ENCODE measurements around the gene TRAPPC5. TPM values are rescaled to one million over a fixed set of nuclear protein-coding genes. Genes with fewer than 3 reads are reported as not detected.

The TRAPPC5 gene
- polyA plus RNA-seq, 1 experiment = 42.1 TPM

GRCh38 chr19:7706188-7706954 is 25.7 kb downstream of the TRAPPC5 start:
- H3K9me3 ChIP-seq (ENCODE audit: control insufficient read depth, insufficient read depth, low read length) = no peaks in the 10 kb centered on the region
- ChIA-PET POLR2A (no interaction called here), CTCF (no interaction called here)
- no peak for TF ChIP-seq CTCF (IDR thresholded peaks at IDR 0.05; ENCODE audit: low read depth, low read length)
- H3K4me3 ChIP-seq (ENCODE audit: low read depth, low read length) = no peak overlapping the region
- H3K27me3 ChIP-seq (ENCODE audit: control insufficient read depth, insufficient read depth, low read length) = peaks cover 7% of the 10 kb centered on the region
- H3K27ac ChIP-seq (ENCODE audit: low read depth, low read length) = no peak overlapping the region
- DNase-seq (ENCODE audit: low read depth, low spot score) = no peak

- no peaks in the 10 kb centered on the region for H3K9me3 ChIP-seq (ENCODE audit: control insufficient read depth, insufficient read depth, low read length)
- CTCF ChIA-PET = no interaction called here
- no peak overlapping the region for H3K27ac ChIP-seq (ENCODE audit: low read depth, low read length)
- DNase-seq (ENCODE audit: low read depth, low spot score) = no peak
- POLR2A ChIA-PET = no interaction called here
- TF ChIP-seq CTCF (IDR thresholded peaks at IDR 0.05; ENCODE audit: low read depth, low read length) = no peak
- H3K27me3 ChIP-seq (ENCODE audit: control insufficient read depth, insufficient read depth, low read length) = peaks cover 7% of the 10 kb centered on the region
- no peak overlapping the region for H3K4me3 ChIP-seq (ENCODE audit: low read depth, low read length)
These were observed 26.4 kb downstream of the TRAPPC5 start for GRCh38 chr19:7706955-7707456.

GRCh38 chr19:7709932-7710460 is 29.4 kb downstream of the TRAPPC5 start:
- no peaks in the 10 kb centered on the region for H3K9me3 ChIP-seq (ENCODE audit: control insufficient read depth, insufficient read depth, low read length)
- POLR2A ChIA-PET = no interaction called here
- DNase-seq (ENCODE audit: low read depth, low spot score) = no peak
- CTCF ChIA-PET = no interaction called here
- no peak for TF ChIP-seq CTCF (IDR thresholded peaks at IDR 0.05; ENCODE audit: low read depth, low read length)
- H3K4me3 ChIP-seq (ENCODE audit: low read depth, low read length) = no peak overlapping the region
- H3K27ac ChIP-seq (ENCODE audit: low read depth, low read length) = no peak overlapping the region
- peaks cover 7% of the 10 kb centered on the region for H3K27me3 ChIP-seq (ENCODE audit: control insufficient read depth, insufficient read depth, low read length)

- Histone ChIP-seq H3K27me3 (ENCODE audit: control insufficient read depth, insufficient read depth, low read length) (peaks cover 7% of the 10 kb centered on the region), H3K4me3 (ENCODE audit: low read depth, low read length) (no peak overlapping the region), H3K27ac (ENCODE audit: low read depth, low read length) (no peak overlapping the region), H3K9me3 (ENCODE audit: control insufficient read depth, insufficient read depth, low read length) (no peaks in the 10 kb centered on the region)
- ChIA-PET POLR2A (no interaction called here), CTCF (no interaction called here)
- no peak for TF ChIP-seq CTCF (IDR thresholded peaks at IDR 0.05; ENCODE audit: low read depth, low read length)
- no peak for DNase-seq (ENCODE audit: low read depth, low spot score)
These were observed 30.0 kb downstream of the TRAPPC5 start for GRCh38 chr19:7710616-7711015.

GRCh38 chr19:7715671-7716070 is 35.0 kb downstream of the TRAPPC5 start:
- ChIA-PET POLR2A (no interaction called here), CTCF (no interaction called here)
- TF ChIP-seq CTCF (IDR thresholded peaks at IDR 0.05; ENCODE audit: low read depth, low read length) = no peak
- Histone ChIP-seq H3K9me3 (ENCODE audit: control insufficient read depth, insufficient read depth, low read length) (no peaks in the 10 kb centered on the region), H3K4me3 (ENCODE audit: low read depth, low read length) (no peak overlapping the region), H3K27me3 (ENCODE audit: control insufficient read depth, insufficient read depth, low read length) (no peaks in the 10 kb centered on the region), H3K27ac (ENCODE audit: low read depth, low read length) (no peak overlapping the region)
- no peak for DNase-seq (ENCODE audit: low read depth, low spot score)

Data from AG04450 (cell line).